ENCODE data around the gene RAB4B.
"Not testable (repeated sequence)": the region's sequence is repeated elsewhere in the genome, so short reads cannot be mapped to it uniquely, and the experiment has no call there.

Gene RAB4B

GRCh38 chr19:40810160-40810559, 32.1 kb downstream of the RAB4B start:
- no peak overlapping the region for H3K4me2 ChIP-seq (ENCODE audit: insufficient read depth, low read length, poor library complexity, severe bottlenecking)
- H3K23ac ChIP-seq (ENCODE audit: low read depth, low read length, poor library complexity), result no peak overlapping the region
- no peak overlapping the region for H2BK12ac ChIP-seq (ENCODE audit: low read length)
- no peak overlapping the region for H4K91ac ChIP-seq (ENCODE audit: low read depth, low read length, poor library complexity)
- peak overlapping the region in 1 of 2 donors; percentile 30 for H3K4me3 ChIP-seq (ENCODE audit: low read length in 2 of 2)
- no peak overlapping the region for H2BK5ac ChIP-seq (ENCODE audit: low read length)
- no peak for DNase-seq (ENCODE audit: low spot score)
- H3K9ac ChIP-seq (ENCODE audit: low read depth, low read length, poor library complexity), result no peak overlapping the region
- peaks cover 19 to 45% of the 10 kb centered on the region in 2 donors for H3K36me3 ChIP-seq (replicated peaks in 1 of 2; ENCODE audit: control insufficient read depth in 2 of 2, insufficient read depth in 2 of 2, low read length in 2 of 2)
- H2AFZ ChIP-seq (ENCODE audit: low read length), result peak overlapping the region; percentile 83
- H2BK120ac ChIP-seq (ENCODE audit: low read depth, low read length), result no peak overlapping the region
- no peak overlapping the region for H3K27ac ChIP-seq (replicated peaks; ENCODE audit: low read length)
- H4K8ac ChIP-seq (ENCODE audit: low read depth, low read length), result no peak overlapping the region
- no peak overlapping the region for H3K14ac ChIP-seq (ENCODE audit: low read length)
- H3K9me3 ChIP-seq (replicated peaks in 1 of 2; ENCODE audit: control insufficient read depth in 2 of 2, insufficient read depth in 1 of 2, low read depth in 1 of 2, low read length in 2 of 2), result no peaks in the 10 kb centered on the region
- H3K4ac ChIP-seq (ENCODE audit: low read length), result no peak overlapping the region
- H3K27me3 ChIP-seq (ENCODE audit: control insufficient read depth in 3 of 3, insufficient read depth in 3 of 3, low read depth in 1 of 3, low read length in 3 of 3), result no peaks in the 10 kb centered on the region
- H3K18ac ChIP-seq (ENCODE audit: low read length), result no peak overlapping the region
- peaks cover 27 to 28% of the 10 kb centered on the region in 2 donors for H3K4me1 ChIP-seq (ENCODE audit: control insufficient read depth in 2 of 2, insufficient read depth in 1 of 2, low read depth in 1 of 2, low read length in 2 of 2)
- no peak overlapping the region for H2AK5ac ChIP-seq (ENCODE audit: low read depth, low read length)
- H3K79me1 ChIP-seq (ENCODE audit: low read depth, low read length), result peaks cover 7% of the 10 kb centered on the region
- no CpG with 5 or more reads among the region's 14 CpGs for WGBS, 2 donors (ENCODE audit: extremely low coverage in 2 of 2, insufficient read length in 2 of 2, insufficient replicate concordance in 1 of 2)
- H2BK15ac ChIP-seq (ENCODE audit: low read length), result no peak overlapping the region

GRCh38 chr19:40810649-40811408, 32.8 kb downstream of the RAB4B start:
- Histone ChIP-seq H3K4me1 (ENCODE audit: control insufficient read depth in 2 of 2, insufficient read depth in 1 of 2, low read depth in 1 of 2, low read length in 2 of 2) (peaks cover 23 to 25% of the 10 kb centered on the region in 2 donors), H3K18ac (ENCODE audit: low read length) (peak overlapping the region; percentile 74), H2AFZ (ENCODE audit: low read length) (peak overlapping the region; percentile 83), H3K9ac (ENCODE audit: low read depth, low read length, poor library complexity) (peak overlapping the region; percentile 78), H3K4me3 (ENCODE audit: low read length in 2 of 2) (peak overlapping the region; percentile 37 to 74), H3K23ac (ENCODE audit: low read depth, low read length, poor library complexity) (peak overlapping the region; percentile 34), H3K4me2 (ENCODE audit: insufficient read depth, low read length, poor library complexity, severe bottlenecking) (peak overlapping the region; percentile 78), H3K36me3 (replicated peaks in 1 of 2; ENCODE audit: control insufficient read depth in 2 of 2, insufficient read depth in 2 of 2, low read length in 2 of 2) (peaks cover 19 to 38% of the 10 kb centered on the region in 2 donors), H3K27ac (replicated peaks; ENCODE audit: low read length) (peak overlapping the region; percentile 76)
- not testable (repeated sequence) for H4K8ac ChIP-seq (ENCODE audit: low read depth, low read length); H2BK15ac ChIP-seq (ENCODE audit: low read length); H2BK5ac ChIP-seq (ENCODE audit: low read length); H3K14ac ChIP-seq (ENCODE audit: low read length); H3K4ac ChIP-seq (ENCODE audit: low read length); H3K79me1 ChIP-seq (ENCODE audit: low read depth, low read length); H2AK5ac ChIP-seq (ENCODE audit: low read depth, low read length); H4K91ac ChIP-seq (ENCODE audit: low read depth, low read length, poor library complexity); H3K9me3 ChIP-seq (replicated peaks in 1 of 2; ENCODE audit: control insufficient read depth in 2 of 2, insufficient read depth in 1 of 2, low read depth in 1 of 2, low read length in 2 of 2); H2BK12ac ChIP-seq (ENCODE audit: low read length); H2BK120ac ChIP-seq (ENCODE audit: low read depth, low read length); H3K27me3 ChIP-seq (ENCODE audit: control insufficient read depth in 3 of 3, insufficient read depth in 3 of 3, low read depth in 1 of 3, low read length in 3 of 3)
- DNase-seq (ENCODE audit: low spot score), result peak; percentile 79
- WGBS, 2 donors (ENCODE audit: extremely low coverage in 2 of 2, insufficient read length in 2 of 2, insufficient replicate concordance in 1 of 2), result no CpG with 5 or more reads among the region's 65 CpGs

GRCh38 chr19:40811478-40812341, 33.7 kb downstream of the RAB4B start:
- H3K9me3 ChIP-seq (replicated peaks in 1 of 2; ENCODE audit: control insufficient read depth in 2 of 2, insufficient read depth in 1 of 2, low read depth in 1 of 2, low read length in 2 of 2), result no peaks in the 10 kb centered on the region
- peak overlapping the region; percentile 18 for H3K23ac ChIP-seq (ENCODE audit: low read depth, low read length, poor library complexity)
- WGBS, 2 donors (ENCODE audit: extremely low coverage in 2 of 2, insufficient read length in 2 of 2, insufficient replicate concordance in 1 of 2), result no CpG with 5 or more reads among the region's 35 CpGs
- no peak overlapping the region for H3K4ac ChIP-seq (ENCODE audit: low read length)
- DNase-seq (ENCODE audit: low spot score), result peak; percentile 44
- H4K8ac ChIP-seq (ENCODE audit: low read depth, low read length), result no peak overlapping the region
- no peak overlapping the region for H2BK15ac ChIP-seq (ENCODE audit: low read length)
- H3K4me2 ChIP-seq (ENCODE audit: insufficient read depth, low read length, poor library complexity, severe bottlenecking), result peak overlapping the region; percentile 78
- H3K36me3 ChIP-seq (replicated peaks in 1 of 2; ENCODE audit: control insufficient read depth in 2 of 2, insufficient read depth in 2 of 2, low read length in 2 of 2), result peaks cover 19 to 34% of the 10 kb centered on the region in 2 donors
- H2BK120ac ChIP-seq (ENCODE audit: low read depth, low read length), result no peak overlapping the region
- H3K27me3 ChIP-seq (ENCODE audit: control insufficient read depth in 3 of 3, insufficient read depth in 3 of 3, low read depth in 1 of 3, low read length in 3 of 3), result no peaks in the 10 kb centered on the region
- H2AK5ac ChIP-seq (ENCODE audit: low read depth, low read length), result peak overlapping the region; percentile 40
- no peak overlapping the region for H3K14ac ChIP-seq (ENCODE audit: low read length)
- H3K9ac ChIP-seq (ENCODE audit: low read depth, low read length, poor library complexity), result peak overlapping the region; percentile 74
- H2BK5ac ChIP-seq (ENCODE audit: low read length), result no peak overlapping the region
- H3K4me1 ChIP-seq (ENCODE audit: control insufficient read depth in 2 of 2, insufficient read depth in 1 of 2, low read depth in 1 of 2, low read length in 2 of 2), result peaks cover 15 to 17% of the 10 kb centered on the region in 2 donors
- no peak overlapping the region for H4K91ac ChIP-seq (ENCODE audit: low read depth, low read length, poor library complexity)
- peaks cover 7% of the 10 kb centered on the region for H3K79me1 ChIP-seq (ENCODE audit: low read depth, low read length)
- H2AFZ ChIP-seq (ENCODE audit: low read length), result peak overlapping the region; percentile 83
- H3K18ac ChIP-seq (ENCODE audit: low read length), result peak overlapping the region; percentile 86
- peak overlapping the region; percentile 66 for H3K27ac ChIP-seq (replicated peaks; ENCODE audit: low read length)
- H3K4me3 ChIP-seq (ENCODE audit: low read length in 2 of 2), result peak overlapping the region; percentile 13 to 71
- H2BK12ac ChIP-seq (ENCODE audit: low read length), result no peak overlapping the region

GRCh38 chr19:40812571-40812970, 34.5 kb downstream of the RAB4B start:
- Histone ChIP-seq H3K4me1 (ENCODE audit: control insufficient read depth in 2 of 2, insufficient read depth in 1 of 2, low read depth in 1 of 2, low read length in 2 of 2) (peaks cover 9 to 13% of the 10 kb centered on the region in 2 donors), H3K36me3 (replicated peaks in 1 of 2; ENCODE audit: control insufficient read depth in 2 of 2, insufficient read depth in 2 of 2, low read length in 2 of 2) (peaks cover 16 to 27% of the 10 kb centered on the region in 2 donors)
- not testable (repeated sequence) for H3K23ac ChIP-seq (ENCODE audit: low read depth, low read length, poor library complexity); H2BK15ac ChIP-seq (ENCODE audit: low read length); H2BK5ac ChIP-seq (ENCODE audit: low read length); H4K91ac ChIP-seq (ENCODE audit: low read depth, low read length, poor library complexity); H4K8ac ChIP-seq (ENCODE audit: low read depth, low read length); H3K27ac ChIP-seq (replicated peaks; ENCODE audit: low read length); H3K4me2 ChIP-seq (ENCODE audit: insufficient read depth, low read length, poor library complexity, severe bottlenecking); H3K18ac ChIP-seq (ENCODE audit: low read length); H2BK120ac ChIP-seq (ENCODE audit: low read depth, low read length); H3K4ac ChIP-seq (ENCODE audit: low read length); H3K79me1 ChIP-seq (ENCODE audit: low read depth, low read length); H3K14ac ChIP-seq (ENCODE audit: low read length); DNase-seq (ENCODE audit: low spot score); H2AK5ac ChIP-seq (ENCODE audit: low read depth, low read length); H3K9me3 ChIP-seq (replicated peaks in 1 of 2; ENCODE audit: control insufficient read depth in 2 of 2, insufficient read depth in 1 of 2, low read depth in 1 of 2, low read length in 2 of 2); H3K27me3 ChIP-seq (ENCODE audit: control insufficient read depth in 3 of 3, insufficient read depth in 3 of 3, low read depth in 1 of 3, low read length in 3 of 3); H3K4me3 ChIP-seq (ENCODE audit: low read length in 2 of 2); H3K9ac ChIP-seq (ENCODE audit: low read depth, low read length, poor library complexity); H2AFZ ChIP-seq (ENCODE audit: low read length); H2BK12ac ChIP-seq (ENCODE audit: low read length)
- no CpG with 5 or more reads among the region's 7 CpGs for WGBS, 2 donors (ENCODE audit: extremely low coverage in 2 of 2, insufficient read length in 2 of 2, insufficient replicate concordance in 1 of 2)
